Testis (tissue), 2 donors: ENCODE results near the gene COLEC11.

Experiments used
- CTCF ChIP-seq, 3 experiments: fragments of 450-650 bp in 2 of 3; fragments of 200-600 bp in 1 of 3; sonication (generic) in 1 of 3; IDR thresholded peaks; one replicate each; pipeline ENCODE4 v1.5.1; 2016 to 2019; ENCODE audit warnings: antibody characterized with exemption in 3 of 3, mild to moderate bottlenecking in 2 of 3, moderate library complexity in 1 of 3
- POLR2A ChIP-seq: fragments of 450-650 bp; IDR thresholded peaks from one replicate; pipeline ENCODE4 v1.6.1; 2017; ENCODE audit warnings: antibody characterized with exemption, mild to moderate bottlenecking, moderate library complexity

GRCh38 chr2:3620834-3621233 is 25.9 kb downstream of the COLEC11 start:
- TF ChIP-seq CTCF (IDR thresholded peaks at IDR 0.05) (no peak), POLR2A (no peak)
